SK-N-SH (cell line): Measurements from ENCODE around the gene LIPG. TPM values are rescaled to one million over a fixed set of nuclear protein-coding genes. Genes with fewer than 3 reads are reported as not detected.

Source experiments
- CTCF ChIA-PET: fragments of 300-600, 350-600 bp; formaldehyde crosslinking; extraction: SDS; loops from one replicate; lab custom pipeline; 2021; lab: Yijun Ruan, JAX
- POLR2A ChIA-PET: fragments of 350-600 bp; sonication (Branson Sonifier 250); formaldehyde crosslinking; extraction: SDS; loops from one replicate; lab custom pipeline; 2020; ENCODE audit warnings: antibody characterized with exemption, inconsistent platforms; lab: Yijun Ruan, JAX
- DNase-seq: peaks from one replicate; pipeline ENCODE4 v3.0.0; 2012
- H2AFZ ChIP-seq: fragments of 200-600 bp; sonication (generic); 2 replicates; pipeline ENCODE4 v1.8.1; 2016; ENCODE audit warnings: antibody characterized with exemption, mild to moderate bottlenecking, low read depth
- H3F3A ChIP-seq: fragments of 200-600 bp; sonication (generic); replicated peaks from 2 replicates; pipeline ENCODE3; 2016; ENCODE audit warnings: antibody characterized with exemption, mild to moderate bottlenecking; ENCODE audit not compliant: insufficient read depth
- H3K27ac ChIP-seq, 2 experiments: fragments of 200-500 bp in 1 of 2; fragments of 200-600 bp in 1 of 2; sonication (Bioruptor generic) in 1 of 2; sonication (generic), shearing (Covaris generic) in 1 of 2; 2 replicates each; pipeline versions ENCODE4 v1.5.1 to v1.6.1; 2014 to 2016; ENCODE audit warnings: low read depth in 2 of 2, inconsistent platforms in 1 of 2, low read length in 1 of 2, mild to moderate bottlenecking in 1 of 2, mixed read lengths in 1 of 2
- H3K27me3 ChIP-seq: fragments of 200-600 bp; sonication (generic), shearing (Covaris generic); 2 replicates; pipeline ENCODE4 v1.6.1; 2016; ENCODE audit warnings: mixed run types; ENCODE audit not compliant: insufficient read depth
- H3K36me3 ChIP-seq, 2 experiments: fragments of 200-500 bp in 1 of 2; fragments of 200-600 bp in 1 of 2; sonication (Bioruptor generic) in 1 of 2; sonication (generic) in 1 of 2; replicated peaks in 1 of 2; 2 replicates each; pipeline versions ENCODE3 to v1.5.1; 2014 to 2016; ENCODE audit warnings: low read length in 1 of 2, mild to moderate bottlenecking in 1 of 2; ENCODE audit not compliant: insufficient read depth in 2 of 2, control insufficient read depth in 1 of 2
- H3K4me1 ChIP-seq, 2 experiments: fragments of 200-500 bp in 1 of 2; fragments of 200-600 bp in 1 of 2; sonication (Bioruptor generic) in 1 of 2; sonication (generic), shearing (Covaris generic) in 1 of 2; 2 replicates each; pipeline versions ENCODE4 v1.5.1 to v1.6.1; 2014 to 2016; ENCODE audit warnings: low read depth in 1 of 2, low read length in 1 of 2, mixed run types in 1 of 2; ENCODE audit not compliant: insufficient read depth in 2 of 2, control insufficient read depth in 1 of 2
- H3K4me2 ChIP-seq: fragments of 200-600 bp; sonication (generic), shearing (Covaris generic); 2 replicates; pipeline ENCODE4 v1.6.1; 2017; ENCODE audit warnings: mixed run types
- H3K4me3 ChIP-seq, 2 experiments: fragments of 200-500 bp in 1 of 2; fragments of 200-600 bp in 1 of 2; sonication (Bioruptor generic) in 1 of 2; sonication (generic), shearing (Covaris generic) in 1 of 2; 2 replicates each; pipeline versions ENCODE4 v1.5.1 to v1.8.1; 2014 to 2016; ENCODE audit warnings: low read depth in 2 of 2, inconsistent platforms in 1 of 2, low read length in 1 of 2, mild to moderate bottlenecking in 1 of 2, mixed read lengths in 1 of 2, moderate library complexity in 1 of 2
- H3K79me2 ChIP-seq: fragments of 200-600 bp; sonication (generic); 2 replicates; pipeline ENCODE4 v1.8.1; 2017; ENCODE audit warnings: mild to moderate bottlenecking; ENCODE audit not compliant: insufficient read depth
- H3K9ac ChIP-seq: fragments of 200-600 bp; sonication (generic); 2 replicates; pipeline ENCODE4 v1.6.1; 2017; ENCODE audit warnings: mixed run types
- H3K9me2 ChIP-seq: fragments of 200-600 bp; sonication (generic); 2 replicates; pipeline ENCODE4 v1.6.1; 2017; ENCODE audit warnings: mixed run types
- H3K9me3 ChIP-seq: fragments of 200-600 bp; sonication (generic); 2 replicates; pipeline ENCODE4 v1.6.1; 2017; ENCODE audit warnings: mixed run types, mild to moderate bottlenecking, moderate library complexity
- H4K20me1 ChIP-seq: fragments of 200-600 bp; sonication (generic); 2 replicates; pipeline ENCODE4 v1.6.1; 2017; ENCODE audit warnings: mild to moderate bottlenecking, mixed run types; ENCODE audit not compliant: insufficient read depth
- ELF1 ChIP-seq: IDR thresholded peaks from 2 replicates; pipeline ENCODE4 v1.4.0; 2012
- FOXJ3 ChIP-seq: sonication (generic); formaldehyde crosslinking; IDR thresholded peaks from 2 replicates; pipeline ENCODE4 v1.5.1; 2020; ENCODE audit warnings: mild to moderate bottlenecking, missing genetic modification reagents
- GABPA ChIP-seq: IDR thresholded peaks from 2 replicates; pipeline ENCODE4 v1.4.0; 2012; ENCODE audit warnings: low read depth, mild to moderate bottlenecking
- GATA2 ChIP-seq: sonication (generic); formaldehyde crosslinking; IDR thresholded peaks from 2 replicates; pipeline ENCODE4 v1.5.0; 2020; ENCODE audit warnings: mild to moderate bottlenecking, missing genetic modification reagents
- JUND ChIP-seq: IDR thresholded peaks from 2 replicates; pipeline ENCODE4 v1.4.0; 2012
- MEF2A ChIP-seq: IDR thresholded peaks from 2 replicates; pipeline ENCODE4 v1.4.0; 2012; ENCODE audit warnings: low read depth, borderline replicate concordance
- MXI1 ChIP-seq: IDR thresholded peaks from 2 replicates; pipeline ENCODE4 v1.6.1; 2012; ENCODE audit warnings: mild to moderate bottlenecking, low read depth, low read length, improper control_type of control experiment
- NFIC ChIP-seq: IDR thresholded peaks from 2 replicates; pipeline ENCODE4 v1.4.0; 2012; ENCODE audit warnings: borderline replicate concordance
- RAD21 ChIP-seq: IDR thresholded peaks from 2 replicates; pipeline ENCODE4 v1.6.1; 2012; ENCODE audit warnings: mild to moderate bottlenecking, low read length
- RFX5 ChIP-seq: IDR thresholded peaks from 2 replicates; pipeline ENCODE4 v1.6.1; 2012; ENCODE audit warnings: mild to moderate bottlenecking, improper control_type of control experiment, low read length
- RXRA ChIP-seq: IDR thresholded peaks from 2 replicates; pipeline ENCODE4 v1.4.0; 2012; ENCODE audit warnings: low read depth, mild to moderate bottlenecking, borderline replicate concordance
- SMC3 ChIP-seq: IDR thresholded peaks from 2 replicates; pipeline ENCODE4 v1.6.1; 2012; ENCODE audit warnings: low read depth, low read length, improper control_type of control experiment
- TAF1 ChIP-seq: IDR thresholded peaks from 2 replicates; pipeline ENCODE4 v1.6.1; 2012; ENCODE audit warnings: low read depth, mild to moderate bottlenecking, low read length, moderate library complexity, borderline replicate concordance
- TEAD4 ChIP-seq: IDR thresholded peaks from 2 replicates; pipeline ENCODE4 v1.4.0; 2012; ENCODE audit warnings: mild to moderate bottlenecking, borderline replicate concordance; ENCODE audit not compliant: insufficient read depth
- YY1 ChIP-seq: IDR thresholded peaks from 2 replicates; pipeline ENCODE4 v1.4.0; 2012; ENCODE audit warnings: low read depth, mild to moderate bottlenecking
- WGBS: methylation state at CpG from one replicate; pipeline ENCODE4 v1.1.6; 2017; ENCODE audit warnings: low lambda C conversion rate; 5-methylcytosine and 5-hydroxymethylcytosine counted together
- polyA plus RNA-seq, 3 experiments: library from polyadenylated mRNA; depleted of rRNA; stranded (reverse); fragments of >200 nt; gene quantifications; 2 replicates each; pipeline ENCODE4 v1.2.3, GENCODE V29; 2012
- TF ChIP-seq, protein P1 (sequence below): IDR thresholded peaks from 2 replicates; pipeline ENCODE4 v1.4.0; 2012; ENCODE audit warnings: low read depth, borderline replicate concordance
- TF ChIP-seq, protein P2 (sequence below): IDR thresholded peaks from 2 replicates; pipeline ENCODE4 v1.4.0; 2012; ENCODE audit warnings: low read depth
- TF ChIP-seq, protein P3 (sequence below): fragments of 150-350 bp; IDR thresholded peaks from 2 replicates; pipeline ENCODE4 v1.6.1; 2017; ENCODE audit warnings: antibody characterized with exemption, low read length, low read depth, borderline replicate concordance

Gene LIPG
- polyA plus RNA-seq, 1 of the 3 experiments (the other 2 are of a cell fraction): 3.2 TPM

DNA sequence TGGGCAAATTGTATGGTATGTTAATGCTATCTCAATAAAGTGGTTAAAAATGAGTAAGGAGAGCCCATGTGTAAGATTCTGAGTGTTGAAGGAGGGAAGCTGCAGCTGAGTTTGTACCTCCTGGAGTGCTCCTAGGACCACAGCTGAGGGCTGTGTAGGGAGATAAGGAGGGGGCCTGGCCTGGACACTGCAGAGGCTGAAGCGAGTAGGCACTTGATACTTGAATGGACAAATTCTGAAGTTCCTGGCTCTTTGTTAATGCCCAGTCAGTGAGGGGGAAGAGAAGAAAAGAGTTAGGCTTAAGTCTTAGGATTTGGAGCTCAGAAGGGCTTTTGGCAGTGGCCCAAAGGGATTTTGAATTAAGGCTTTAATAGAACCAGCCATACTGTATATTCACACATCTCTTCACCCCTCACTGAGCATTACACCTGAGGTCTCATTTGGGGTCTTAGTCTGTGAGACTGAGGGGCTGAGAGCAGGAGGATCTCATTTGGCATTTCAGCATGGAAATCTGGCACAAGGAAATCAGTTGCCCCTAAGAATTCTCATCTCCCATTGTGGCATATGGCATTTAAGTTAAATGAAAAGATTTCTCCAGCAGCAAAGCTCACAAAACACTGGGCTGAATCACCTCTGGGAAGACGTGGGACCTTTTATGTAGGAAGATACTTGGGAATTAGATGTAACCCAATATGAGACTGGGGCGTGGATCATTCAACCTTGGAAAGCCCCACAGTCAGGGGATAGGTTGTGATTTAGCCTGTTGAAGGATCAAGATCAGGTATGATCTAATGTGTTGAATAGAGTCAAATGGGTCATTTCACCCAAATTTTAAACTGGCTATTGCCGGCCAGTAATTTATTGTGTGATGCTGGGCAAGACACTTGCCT lies 46.8 kb downstream of the LIPG start (continued):
- TF ChIP-seq GABPA (no peak), TAF1 (no peak), RXRA (no peak), RFX5 (no peak), FOXJ3 (CRISPR knock-in tag) (no peak), SMC3 (no peak), JUND (no peak), RAD21 (no peak), NFIC (no peak), ELF1 (no peak)
- TF ChIP-seq, protein P1, sequence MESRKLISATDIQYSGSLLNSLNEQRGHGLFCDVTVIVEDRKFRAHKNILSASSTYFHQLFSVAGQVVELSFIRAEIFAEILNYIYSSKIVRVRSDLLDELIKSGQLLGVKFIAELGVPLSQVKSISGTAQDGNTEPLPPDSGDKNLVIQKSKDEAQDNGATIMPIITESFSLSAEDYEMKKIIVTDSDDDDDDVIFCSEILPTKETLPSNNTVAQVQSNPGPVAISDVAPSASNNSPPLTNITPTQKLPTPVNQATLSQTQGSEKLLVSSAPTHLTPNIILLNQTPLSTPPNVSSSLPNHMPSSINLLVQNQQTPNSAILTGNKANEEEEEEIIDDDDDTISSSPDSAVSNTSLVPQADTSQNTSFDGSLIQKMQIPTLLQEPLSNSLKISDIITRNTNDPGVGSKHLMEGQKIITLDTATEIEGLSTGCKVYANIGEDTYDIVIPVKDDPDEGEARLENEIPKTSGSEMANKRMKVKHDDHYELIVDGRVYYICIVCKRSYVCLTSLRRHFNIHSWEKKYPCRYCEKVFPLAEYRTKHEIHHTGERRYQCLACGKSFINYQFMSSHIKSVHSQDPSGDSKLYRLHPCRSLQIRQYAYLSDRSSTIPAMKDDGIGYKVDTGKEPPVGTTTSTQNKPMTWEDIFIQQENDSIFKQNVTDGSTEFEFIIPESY: no peak
- TF ChIP-seq, protein P2, sequence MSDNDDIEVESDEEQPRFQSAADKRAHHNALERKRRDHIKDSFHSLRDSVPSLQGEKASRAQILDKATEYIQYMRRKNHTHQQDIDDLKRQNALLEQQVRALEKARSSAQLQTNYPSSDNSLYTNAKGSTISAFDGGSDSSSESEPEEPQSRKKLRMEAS: no peak

DNA sequence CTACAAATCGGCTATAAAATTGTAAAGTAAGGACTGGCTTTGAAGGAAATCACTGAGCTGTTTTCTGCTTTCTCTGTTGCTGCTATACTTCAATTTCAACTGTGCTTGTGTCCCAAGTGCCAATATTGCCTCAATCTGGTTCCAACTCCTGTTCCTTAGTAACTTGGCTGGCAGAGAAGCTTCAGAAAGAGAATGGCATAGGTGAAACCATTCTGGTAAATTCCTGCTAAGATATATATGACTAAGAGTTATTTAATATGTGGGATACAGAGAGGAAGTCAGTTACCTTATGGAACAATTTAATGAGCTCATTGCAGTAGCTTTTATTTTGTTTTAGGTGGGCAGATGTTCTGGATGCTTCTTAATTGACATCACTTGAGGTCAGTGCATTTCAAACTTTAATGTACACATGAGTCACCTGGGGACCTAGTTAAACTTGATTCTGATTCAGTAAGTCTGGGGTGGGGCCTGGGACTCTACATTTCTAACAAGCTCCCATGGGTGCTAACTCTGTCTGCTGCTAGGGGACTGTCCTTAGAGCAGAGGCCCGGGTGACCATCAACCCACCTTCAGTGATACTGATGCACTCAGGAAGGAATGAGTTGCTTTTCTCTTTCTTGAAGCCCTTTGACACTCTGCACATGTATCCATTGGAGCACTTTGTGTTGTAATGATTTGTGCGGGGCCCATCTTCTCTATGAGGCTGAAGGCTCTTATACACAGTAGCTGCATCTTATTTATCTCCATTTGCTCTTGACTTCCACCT lies 47.6 kb downstream of the LIPG start:
- H3K4me1 ChIP-seq: 0 out of 4 replicates have a peak, but pooled peaks cover 0 to 5% of the 10 kb centered on the region in 2 experiments
- ChIA-PET CTCF (interaction anchor here (1.0 to 1.9 kb wide), 3 partner anchors 12 to 120 kb away, joined by 3 to 6 read pairs (median 3); no protein-coding TSS in a partner anchor), POLR2A (no interaction called here)
- TF ChIP-seq, protein P3, sequence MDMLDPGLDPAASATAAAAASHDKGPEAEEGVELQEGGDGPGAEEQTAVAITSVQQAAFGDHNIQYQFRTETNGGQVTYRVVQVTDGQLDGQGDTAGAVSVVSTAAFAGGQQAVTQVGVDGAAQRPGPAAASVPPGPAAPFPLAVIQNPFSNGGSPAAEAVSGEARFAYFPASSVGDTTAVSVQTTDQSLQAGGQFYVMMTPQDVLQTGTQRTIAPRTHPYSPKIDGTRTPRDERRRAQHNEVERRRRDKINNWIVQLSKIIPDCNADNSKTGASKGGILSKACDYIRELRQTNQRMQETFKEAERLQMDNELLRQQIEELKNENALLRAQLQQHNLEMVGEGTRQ: no peak
- TF ChIP-seq MEF2A: no peak
- TF ChIP-seq YY1: no peak
- TF ChIP-seq TEAD4: no peak
- TF ChIP-seq GATA2 (CRISPR knock-in tag): no peak
- no peak for TF ChIP-seq MXI1
- no peaks in the 10 kb centered on the region for H3F3A ChIP-seq
- H3K4me3 ChIP-seq: no peak overlapping the region
- DNase-seq: no peak
- H3K9me2 ChIP-seq: no peaks in the 10 kb centered on the region
- H3K27ac ChIP-seq: no peak overlapping the region
- no peaks in the 10 kb centered on the region for H3K36me3 ChIP-seq
- no peaks in the 10 kb centered on the region for H4K20me1 ChIP-seq
- no peaks in the 10 kb centered on the region for H3K79me2 ChIP-seq
- H3K9me3 ChIP-seq: 0 out of 2 replicates have a peak, but pooled peaks cover 4% of the 10 kb centered on the region
- no peak overlapping the region for H3K9ac ChIP-seq
- WGBS: 78% methylated on average over 3 of the region's 3 CpGs
- H3K27me3 ChIP-seq: no peaks in the 10 kb centered on the region
- H2AFZ ChIP-seq: 0 out of 2 replicates have a peak overlapping the region, but pooled peaks have one; percentile 25
- no peak overlapping the region for H3K4me2 ChIP-seq
